Testis (tissue), 2 donors: ENCODE measurements around the gene SHISAL1.

Experiments
- CTCF ChIP-seq, 3 experiments: fragments of 450-650 bp in 2 of 3; fragments of 200-600 bp in 1 of 3; sonication (generic) in 1 of 3; IDR thresholded peaks; one replicate each; pipeline ENCODE4 v1.5.1; 2016 to 2019; ENCODE audit warnings: antibody characterized with exemption in 3 of 3, mild to moderate bottlenecking in 2 of 3, moderate library complexity in 1 of 3
- POLR2A ChIP-seq: fragments of 450-650 bp; IDR thresholded peaks from one replicate; pipeline ENCODE4 v1.6.1; 2017; ENCODE audit warnings: antibody characterized with exemption, mild to moderate bottlenecking, moderate library complexity

GRCh38 chr22:44287741-44288140 lies 25.0 kb downstream of the SHISAL1 start:
- TF ChIP-seq CTCF (IDR thresholded peaks at IDR 0.05) (no peak), POLR2A (no peak)
